NCI-H446 treated with DMSO at 0.1 percent for 48 hours (cell line): ENCODE data around the gene SKOR1.

Experiments
- DNase-seq: peaks from one replicate; lab custom pipeline; 2025; lab: John Stamatoyannopoulos, UW

Gene SKOR1

DNA sequence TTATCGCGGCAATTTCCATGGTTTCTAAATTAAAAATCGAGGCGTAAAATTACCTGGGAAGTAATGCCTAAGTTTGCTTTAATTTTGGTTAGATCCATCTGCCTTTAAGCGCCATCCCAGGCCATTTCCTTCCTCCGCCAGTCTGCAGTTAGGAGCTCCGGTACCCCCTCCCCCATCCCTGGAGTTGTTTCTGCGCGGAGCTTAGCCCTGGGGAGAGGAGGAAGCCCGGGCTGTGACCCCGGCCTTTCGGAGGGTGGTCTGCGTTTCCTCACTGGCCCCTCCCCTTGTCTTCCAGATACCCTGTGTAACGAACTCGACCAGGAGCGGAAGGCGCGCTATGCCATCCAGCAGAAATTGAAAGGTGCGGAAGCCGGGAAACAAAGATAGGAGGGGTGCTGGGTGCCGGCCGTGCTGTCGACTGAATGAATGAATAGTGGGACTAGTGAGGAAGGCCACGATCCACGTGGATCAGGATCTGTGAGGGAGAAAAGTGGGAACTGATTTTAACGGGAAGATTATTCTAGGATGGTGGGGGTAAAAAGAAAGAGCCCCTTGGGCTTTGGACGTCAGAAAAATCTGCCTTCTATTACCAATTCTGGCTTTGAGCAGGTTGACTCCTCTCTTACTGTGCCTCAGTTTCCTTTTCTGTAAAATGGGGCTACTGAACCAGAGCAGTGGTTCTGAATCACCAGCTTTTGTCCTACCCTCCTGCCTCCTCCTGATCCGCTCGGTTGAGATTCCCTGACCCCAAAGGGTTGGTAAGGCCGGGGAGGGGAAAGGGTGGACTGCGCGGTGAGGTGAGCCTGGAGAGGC lies 7.8 kb downstream of the SKOR1 start:
- no peak for DNase-seq

DNA sequence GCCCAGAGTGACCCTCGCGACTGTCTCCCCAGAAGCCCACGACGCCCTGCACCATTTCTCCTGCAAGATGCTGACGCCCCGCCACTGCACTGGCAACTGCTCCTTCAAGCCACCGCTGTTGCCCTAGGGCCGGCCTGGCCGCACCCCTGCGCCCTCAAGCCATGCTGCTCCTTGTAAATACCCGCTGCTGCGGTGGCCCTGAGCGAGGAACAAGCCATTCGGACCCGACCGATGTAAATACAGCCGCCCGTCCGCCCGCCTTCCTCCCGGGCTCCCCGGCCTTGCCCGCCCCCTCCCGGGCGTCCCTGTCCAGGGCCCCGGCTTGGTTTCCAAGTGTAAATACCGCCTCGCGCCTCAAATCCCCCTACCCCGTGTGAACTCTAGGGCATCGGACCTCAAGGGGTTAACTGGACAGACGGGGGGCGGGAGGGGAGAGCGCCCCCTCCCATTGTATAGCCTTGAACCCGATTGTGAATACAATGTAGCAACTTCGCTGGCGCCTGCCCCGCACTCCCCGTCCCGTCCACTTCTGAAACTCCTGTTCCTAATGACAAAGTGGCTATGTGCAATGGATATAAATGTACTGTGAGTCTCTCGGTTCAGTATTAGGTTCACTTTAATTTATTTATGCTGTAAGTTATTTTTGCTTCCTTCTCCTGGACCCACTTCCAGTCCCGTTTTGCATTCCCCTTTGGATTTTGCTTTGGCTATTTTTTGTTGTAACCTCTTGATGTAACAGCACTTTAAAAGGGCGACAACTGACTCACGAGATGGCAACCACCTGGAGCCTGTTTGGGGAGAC lies 8.6 kb downstream of the SKOR1 start:
- no peak for DNase-seq

DNA sequence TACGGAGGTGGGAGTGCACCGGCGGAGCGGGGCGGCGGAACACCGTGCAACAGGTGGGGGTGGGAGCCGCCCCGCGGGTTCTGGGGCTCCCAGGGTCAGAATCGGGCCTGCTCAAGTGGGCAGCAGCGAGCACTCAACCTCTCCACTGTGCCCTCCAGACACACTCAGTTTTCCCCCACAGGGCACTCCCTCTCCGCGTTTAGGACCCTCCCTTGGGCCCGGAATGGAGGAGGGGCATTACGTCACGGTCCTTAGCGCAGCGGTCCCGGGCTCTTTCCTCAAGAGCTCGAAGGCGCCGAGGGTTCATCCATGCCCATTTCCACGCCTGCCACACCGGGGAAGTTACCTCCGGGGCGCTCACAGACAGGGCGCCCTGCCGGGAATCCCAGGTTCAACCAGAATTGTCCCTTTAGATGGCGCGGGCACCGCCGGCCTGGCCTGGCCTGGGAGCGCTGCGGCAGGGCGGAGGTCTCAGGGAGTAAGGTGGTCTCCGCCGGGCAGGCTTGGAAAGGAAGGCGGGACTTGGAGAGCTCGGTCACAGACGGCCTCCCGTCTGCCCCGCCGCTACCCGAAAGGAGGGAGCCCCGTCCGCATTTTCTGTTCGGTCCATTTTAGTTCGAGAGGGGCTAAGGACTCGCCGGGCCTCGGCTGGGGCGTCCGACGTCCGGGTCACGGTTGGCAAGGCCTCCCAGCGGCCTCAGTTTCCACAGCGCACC lies 9.4 kb downstream of the SKOR1 start:
- DNase-seq, result no peak

DNA sequence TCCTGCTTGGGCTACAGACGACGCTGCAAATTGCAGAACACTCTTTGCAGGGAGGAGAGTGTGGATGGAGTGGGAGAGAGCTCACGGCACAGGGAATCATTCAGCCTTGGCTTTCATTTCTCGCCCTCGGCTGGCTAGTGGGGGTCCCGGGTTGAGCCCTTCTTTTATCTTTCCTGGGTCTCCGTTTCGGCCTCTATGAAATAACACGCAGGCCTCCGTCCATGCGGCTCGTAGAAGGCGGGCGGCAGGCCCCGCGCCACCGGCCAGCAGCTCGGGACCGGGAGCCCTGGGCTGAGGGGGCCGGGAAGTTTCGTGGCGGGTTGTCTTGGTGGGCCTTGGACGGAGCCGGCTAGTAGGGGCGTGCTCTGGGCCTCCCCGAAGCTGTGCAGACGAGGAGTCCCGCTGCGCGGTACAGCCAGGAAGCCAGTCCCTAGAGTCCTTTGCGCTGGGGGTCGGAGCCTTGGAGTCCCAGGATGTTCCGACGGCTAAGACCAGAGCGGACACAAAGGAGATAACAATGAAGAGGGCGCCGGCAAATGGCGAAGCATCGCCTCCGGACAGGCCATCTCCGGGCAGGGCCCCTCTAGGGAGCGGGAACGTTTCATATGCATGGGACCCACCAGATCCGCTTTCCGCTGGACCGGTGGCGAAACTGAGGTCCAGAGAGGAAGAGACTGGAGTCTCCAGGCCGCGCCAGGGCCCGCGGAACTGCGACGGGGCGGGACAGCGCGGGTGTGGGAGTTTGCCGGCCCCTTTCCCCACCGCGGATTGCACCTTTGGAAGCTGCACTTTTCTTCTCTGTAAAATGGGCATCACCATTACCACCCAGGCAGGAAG lies 10.2 kb downstream of the SKOR1 start:
- no peak for DNase-seq

DNA sequence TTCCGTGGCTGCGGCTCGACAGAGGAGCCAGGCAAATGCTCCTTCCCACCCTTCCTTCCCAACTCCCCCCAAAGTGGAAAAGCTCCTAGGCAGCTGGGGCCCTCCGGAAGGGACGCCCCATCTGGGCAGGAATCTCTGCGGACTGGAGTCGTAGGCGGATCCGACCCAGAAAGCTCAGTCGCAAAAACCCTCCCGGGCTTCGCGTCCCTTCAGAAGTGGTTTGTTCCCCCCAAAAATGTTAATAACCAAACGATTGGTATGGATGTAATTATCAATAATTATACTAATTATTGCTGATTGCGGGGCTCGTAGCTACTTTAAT lies 10.8 kb downstream of the SKOR1 start:
- DNase-seq, result no peak

DNA sequence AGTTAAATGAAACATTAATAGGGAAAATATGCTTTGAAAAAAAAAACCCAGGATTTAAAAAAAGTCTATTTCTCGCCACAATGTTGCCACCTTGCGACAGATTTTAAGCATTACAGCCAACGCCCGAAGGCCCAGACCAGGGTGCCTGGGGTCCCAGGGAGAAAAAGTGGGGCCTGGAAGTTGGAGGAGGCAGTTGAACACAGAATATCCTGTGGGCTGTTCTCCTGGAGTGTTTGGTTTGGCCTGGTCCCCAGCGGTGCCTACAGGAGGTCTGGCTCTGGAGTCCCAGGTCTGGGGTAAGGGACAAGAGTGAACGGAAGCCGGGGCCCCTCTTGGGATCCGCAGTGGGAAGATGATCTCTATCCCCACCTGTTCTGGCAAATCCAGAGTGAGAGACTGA lies 11.2 kb downstream of the SKOR1 start:
- no peak for DNase-seq

DNA sequence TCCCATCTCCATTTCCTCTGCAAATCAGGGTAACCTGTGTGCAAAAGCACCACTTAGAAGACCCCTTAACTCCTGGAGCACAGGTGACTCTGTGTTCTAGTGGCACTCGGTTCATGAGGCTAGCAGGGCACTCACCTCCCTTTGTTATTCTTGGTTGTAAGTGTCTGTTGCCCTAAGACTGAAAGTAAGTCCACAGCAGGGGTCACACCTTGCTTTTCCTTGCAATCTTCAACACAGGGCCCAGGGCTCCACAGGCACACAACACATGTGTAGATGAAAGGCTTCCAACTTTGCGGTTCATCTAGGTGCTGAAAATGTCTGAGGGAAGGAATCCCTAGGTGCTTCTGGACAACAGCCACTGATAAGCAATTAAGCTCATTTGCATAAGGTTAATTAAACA lies 11.6 kb downstream of the SKOR1 start:
- no peak for DNase-seq

DNA sequence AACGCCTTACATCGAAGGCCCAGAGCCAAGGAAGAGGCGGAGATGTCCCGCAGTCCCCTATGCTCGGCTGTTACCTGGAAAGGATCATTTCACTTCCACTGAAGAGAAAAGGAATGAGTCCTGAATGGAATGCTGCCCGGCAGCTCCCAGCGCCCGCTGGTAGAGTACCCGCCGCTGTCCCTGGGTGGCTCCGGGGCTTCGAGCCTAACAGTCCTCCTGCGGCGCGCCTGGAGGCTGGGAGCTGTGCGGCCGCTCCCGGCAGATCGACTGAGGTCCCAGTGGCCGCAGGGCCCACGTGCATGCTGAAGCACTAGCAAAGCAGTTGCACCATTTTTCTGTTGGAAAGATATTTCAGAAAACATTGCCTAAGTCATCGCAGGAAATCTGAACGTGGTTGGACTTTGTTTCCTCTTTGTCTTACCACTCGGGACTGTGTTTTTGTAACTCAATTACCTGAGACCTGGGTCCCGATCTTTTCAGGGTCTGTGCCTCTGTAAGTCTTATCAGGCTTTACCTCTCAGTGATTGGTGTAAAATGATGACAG lies 13.6 kb downstream of the SKOR1 start:
- DNase-seq, result no peak

DNA sequence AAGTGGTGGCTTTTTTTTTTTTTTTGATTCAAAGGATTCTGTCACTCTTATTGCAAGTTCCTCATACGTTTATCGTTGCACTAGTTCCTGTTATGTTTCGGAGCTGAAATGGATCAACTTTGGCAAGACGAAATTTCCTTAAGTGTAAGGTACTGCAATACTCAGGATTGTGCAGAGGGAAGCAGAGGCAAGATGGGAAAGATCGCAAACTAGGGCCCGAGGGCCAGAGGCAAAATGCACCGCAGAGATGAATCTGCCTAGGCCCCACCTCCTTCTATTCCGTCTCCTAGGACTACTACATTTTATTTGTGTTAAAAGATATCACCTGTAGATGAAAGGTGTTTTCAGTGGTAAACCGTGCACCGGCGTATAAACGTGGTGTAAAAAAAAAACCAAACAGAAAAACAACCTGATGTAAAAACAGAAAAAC lies 14.2 kb downstream of the SKOR1 start:
- DNase-seq, result peak; percentile 62

DNA sequence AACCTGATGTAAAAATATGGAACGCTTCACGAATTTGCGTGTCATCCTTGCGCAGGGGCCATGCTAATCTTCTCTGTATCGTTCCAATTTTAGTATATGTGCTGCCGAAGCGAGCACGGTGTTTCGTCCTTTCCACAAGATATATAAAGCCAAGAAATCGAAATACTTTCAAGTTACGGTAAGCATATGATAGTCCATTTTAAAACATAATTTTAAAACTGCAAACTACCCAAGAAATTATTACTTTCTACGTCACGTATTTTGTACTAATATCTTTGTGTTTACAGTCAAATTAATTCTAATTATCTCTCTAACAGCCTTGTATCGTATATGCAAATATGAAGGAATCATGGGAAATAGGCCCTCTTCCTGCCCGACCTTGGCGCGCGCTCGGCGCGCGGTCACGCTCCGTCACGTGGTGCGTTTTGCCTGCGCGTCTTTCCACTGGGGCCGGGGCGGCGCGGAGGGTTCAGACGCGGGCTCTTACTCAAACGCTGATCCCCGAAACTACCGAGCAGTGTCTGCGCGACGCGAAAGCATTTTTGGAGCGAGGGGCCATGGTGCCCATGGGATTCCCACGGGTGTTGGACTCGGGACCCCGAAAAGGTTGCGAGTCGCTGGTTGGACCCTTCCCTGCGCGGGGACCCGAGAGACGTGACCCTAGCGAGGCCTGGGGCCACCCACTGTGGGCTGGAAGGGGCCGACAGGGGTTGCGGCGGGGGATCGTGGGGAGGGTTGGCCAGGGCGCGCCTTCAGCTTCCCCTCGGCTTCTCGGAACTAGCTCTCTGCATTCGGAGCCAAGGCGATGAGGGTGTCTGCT lies 14.8 kb downstream of the SKOR1 start, which contains the start of gene RNU6-1:
Gene RNU6-1, minus strand, starts transcription at position 117 of the 820 bp plus-strand sequence.
- DNase-seq, result peak; percentile 90

DNA sequence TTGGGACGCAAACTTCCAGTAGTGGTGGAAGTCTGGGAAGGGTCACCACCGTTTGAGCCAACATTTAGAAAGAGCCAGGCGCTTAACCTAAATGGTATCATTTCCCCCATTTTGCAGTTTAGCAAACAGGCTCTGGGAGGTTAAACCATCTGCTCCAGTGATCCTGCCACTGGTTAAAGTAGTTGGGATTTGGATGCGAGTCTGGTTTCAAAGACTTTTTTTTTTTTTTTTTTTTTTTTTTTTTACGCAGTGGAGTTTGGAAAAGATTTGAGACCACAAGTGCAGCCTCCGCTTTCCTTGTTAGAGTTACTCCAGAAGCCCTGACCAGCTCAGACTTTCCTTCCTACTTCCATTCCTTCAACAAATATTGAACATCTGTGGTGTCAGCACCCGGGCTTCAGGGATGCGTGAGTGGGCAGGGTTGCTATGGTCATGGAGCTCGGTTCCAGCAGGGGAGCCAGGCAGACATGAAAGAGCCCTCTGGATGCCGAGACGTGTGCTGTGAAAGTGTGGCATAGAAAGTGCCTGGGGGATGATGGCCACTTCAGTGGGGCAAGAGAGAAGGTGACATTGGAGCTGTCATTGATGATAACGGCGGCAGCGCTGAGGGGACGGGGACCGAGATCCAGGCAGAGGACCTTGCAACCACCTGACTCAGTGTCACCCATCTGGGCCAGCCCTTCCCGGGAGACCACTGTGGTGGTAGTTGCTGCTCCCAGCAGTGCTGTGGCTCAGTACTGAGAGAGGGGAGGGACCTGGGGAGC lies 15.6 kb downstream of the SKOR1 start:
- DNase-seq, result no peak

DNA sequence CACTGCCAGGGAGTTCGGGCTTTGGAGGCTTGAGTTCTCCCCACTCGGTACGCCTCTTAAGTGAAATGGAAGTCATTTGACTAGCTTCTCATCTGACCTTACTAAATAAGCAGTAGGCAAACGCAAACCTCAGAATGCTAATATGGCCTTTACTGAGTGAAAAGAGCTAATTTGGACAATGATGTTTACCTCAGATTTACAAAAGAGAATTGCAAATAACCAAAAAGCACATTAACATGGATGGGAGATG lies 16.1 kb downstream of the SKOR1 start:
- no peak for DNase-seq

DNA sequence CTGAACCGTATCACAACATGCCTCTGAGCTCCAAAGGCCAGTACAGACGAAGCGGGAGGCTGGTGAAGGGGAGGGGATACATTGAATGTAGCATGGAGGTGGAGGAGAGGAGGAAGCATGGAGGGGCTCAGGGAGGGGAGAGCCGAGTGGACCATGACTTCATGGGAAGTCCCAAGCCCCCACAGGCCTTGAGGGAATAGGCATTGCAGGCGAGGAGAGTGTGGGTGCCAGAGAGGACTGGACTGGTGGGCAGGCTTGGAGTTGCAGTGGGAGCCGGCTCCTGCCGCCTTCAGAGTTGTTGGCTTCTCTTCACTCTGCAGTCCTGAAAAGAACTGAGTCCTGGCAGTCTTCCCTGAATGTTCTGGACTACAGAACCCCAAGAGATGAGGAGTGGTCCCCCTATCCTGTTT lies 17.8 kb downstream of the SKOR1 start:
- no peak for DNase-seq

DNA sequence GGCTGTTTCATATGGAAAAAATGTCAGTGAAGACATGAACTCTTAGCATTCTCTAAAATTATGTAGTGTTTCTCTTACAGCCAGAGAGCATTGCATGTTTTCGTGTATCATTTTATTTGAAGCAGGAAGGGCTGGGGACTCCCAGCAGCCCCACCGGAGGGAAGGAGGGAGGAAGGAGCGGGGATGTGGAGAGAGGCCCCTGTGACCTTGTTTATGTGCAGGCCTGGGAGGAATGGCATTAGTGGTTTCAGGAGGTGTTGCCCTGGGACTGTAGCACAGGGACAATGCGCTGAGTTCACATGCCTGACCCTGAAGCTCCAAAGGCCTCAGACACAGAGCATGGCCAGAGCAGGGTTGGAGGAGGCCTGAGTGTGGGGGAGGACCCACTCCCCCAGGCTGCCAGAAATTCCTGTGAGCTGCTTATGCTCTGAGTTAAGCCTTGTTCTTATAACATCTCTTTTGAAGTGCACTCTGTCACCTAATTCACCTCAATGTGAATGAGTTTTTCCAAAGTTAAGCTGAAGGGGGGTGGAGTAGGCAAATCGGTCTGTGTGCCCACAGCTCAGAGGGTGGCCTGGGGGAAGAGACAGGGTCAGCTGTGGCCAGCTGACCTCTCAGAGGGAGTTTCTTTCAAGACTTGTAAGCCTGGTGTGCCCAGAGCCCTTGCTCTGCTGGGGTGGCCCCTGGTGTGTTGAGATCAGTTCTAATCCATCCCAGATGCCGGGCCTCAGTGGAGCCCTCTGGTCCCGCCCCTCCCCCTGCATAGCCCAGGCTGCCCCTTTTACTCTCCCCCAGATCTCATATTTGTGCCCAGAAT lies 18.5 kb downstream of the SKOR1 start:
- DNase-seq, result no peak

DNA sequence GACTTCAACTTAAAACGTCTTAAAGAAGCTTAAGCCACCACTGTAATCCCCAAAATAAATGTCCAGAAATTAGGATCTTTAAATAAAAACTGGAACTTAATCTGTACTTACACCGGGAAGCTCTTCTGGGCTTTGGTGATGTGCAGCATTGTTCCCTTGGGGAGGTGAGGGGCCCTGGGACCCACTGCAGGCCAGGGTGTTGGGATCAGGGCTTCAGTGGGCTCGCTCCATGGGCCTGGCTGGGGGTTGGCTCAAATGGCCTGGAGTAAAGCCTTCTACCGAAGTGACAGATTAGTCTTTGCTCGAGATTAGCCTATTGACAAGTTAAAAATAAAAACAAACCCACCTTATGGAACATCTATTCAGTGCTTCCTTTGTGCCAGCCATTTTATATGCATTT lies 20.7 kb downstream of the SKOR1 start:
- no peak for DNase-seq

DNA sequence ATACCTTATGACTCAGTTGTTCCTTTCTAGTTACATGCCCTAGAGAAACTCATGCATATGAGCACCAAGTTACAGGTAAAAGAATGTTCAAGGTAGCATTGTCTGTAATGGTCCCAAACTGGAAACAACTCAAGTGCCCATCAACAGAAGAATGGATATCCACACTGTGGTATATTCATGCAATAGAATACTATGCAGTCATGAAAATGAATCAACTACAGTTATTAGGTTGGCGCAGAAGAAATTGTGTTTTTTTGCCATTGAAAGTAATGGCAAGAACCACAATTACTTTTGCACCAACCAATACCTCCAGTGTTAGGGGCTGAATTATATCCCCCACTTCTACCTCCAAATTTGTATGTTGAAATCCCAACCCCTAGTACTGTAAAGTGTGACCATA lies 24.2 kb downstream of the SKOR1 start:
- DNase-seq, result no peak

DNA sequence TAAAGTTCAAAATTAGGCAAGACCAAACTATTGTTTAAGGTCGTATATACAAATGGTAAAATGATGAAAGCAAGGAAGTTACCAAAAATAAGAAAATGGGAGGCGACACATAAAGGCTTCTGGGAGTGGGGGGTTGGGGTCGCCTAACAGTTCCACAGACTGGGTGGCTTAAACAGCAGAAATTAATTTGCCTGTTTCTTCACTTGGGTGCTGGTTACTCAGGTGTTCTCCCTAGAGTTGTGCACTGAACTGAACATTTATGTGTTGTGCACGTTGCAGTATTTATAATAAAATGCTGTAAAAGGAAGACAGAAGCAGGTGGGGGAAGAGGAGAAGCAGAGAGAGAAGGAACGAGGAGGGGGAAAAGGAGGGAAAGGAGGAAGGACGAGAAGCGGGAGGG lies 25.0 kb downstream of the SKOR1 start:
- DNase-seq, result no peak

DNA sequence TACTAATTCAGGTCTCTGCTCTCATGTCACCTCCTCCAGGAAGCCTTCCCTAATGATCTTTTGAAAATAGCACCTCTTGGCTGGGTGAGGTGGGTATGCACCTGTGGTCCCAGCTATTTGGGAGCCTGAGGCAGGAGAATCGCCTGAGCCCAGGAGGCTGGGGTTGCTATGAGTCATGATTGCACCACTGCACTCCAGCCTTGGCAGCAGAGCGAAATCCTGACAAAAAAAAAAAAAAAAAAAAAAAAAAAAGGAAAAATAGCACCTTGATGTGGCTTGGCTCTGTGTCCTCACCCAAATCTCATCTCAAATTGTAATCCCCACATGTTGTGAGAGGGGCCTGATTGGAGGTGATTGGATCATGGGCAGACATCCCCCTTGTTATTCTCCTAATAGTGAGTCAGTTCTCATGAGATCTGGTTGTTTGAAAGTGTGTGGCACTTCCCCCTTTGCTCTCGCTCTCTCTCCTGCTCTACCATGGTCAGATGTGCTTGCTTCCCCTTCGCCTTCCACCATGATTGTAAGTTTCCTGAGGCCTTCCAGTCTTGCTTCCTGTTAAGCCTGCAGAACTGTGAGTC lies 25.8 kb downstream of the SKOR1 start:
- no peak for DNase-seq

DNA sequence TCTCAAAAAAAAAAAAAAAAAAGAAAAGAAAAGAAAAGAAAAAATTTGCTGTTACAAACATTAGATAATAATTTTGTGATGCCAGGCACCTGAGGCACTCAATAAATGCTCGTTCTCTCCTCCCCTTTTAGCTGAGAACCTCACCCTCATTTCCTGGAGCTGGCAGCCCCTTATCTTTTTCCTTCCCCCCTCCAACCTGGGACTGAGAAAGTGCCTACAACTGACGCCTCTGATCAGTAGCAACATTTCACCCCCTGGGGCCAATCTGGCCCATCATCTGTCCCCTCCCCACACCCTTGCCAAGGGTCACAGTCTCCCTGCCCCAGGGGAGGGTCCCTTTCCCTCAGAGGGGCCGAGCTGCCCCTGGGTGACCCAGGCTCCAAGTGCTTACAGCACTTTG lies 27.1 kb downstream of the SKOR1 start:
- no peak for DNase-seq
